Peyer's patch (tissue), 4 donors: Measurements from ENCODE around the gene CLEC20A. TPM values are rescaled to one million over a fixed set of nuclear protein-coding genes. Genes with fewer than 3 reads are reported as not detected.

Source experiments
- DNase-seq, 3 donors: peaks; one replicate each; pipeline ENCODE4 v3.0.0-alpha.2; 2017 to 2019
- H3K27ac ChIP-seq, 4 donors: fragments of 200-600 bp; sonication (generic); one replicate each; pipeline ENCODE4 v1.5.1; 2016 to 2019
- H3K27me3 ChIP-seq, 2 donors: fragments of 200-600 bp; sonication (generic); one replicate each; pipeline ENCODE4 v1.5.1; 2019
- H3K36me3 ChIP-seq, 3 donors: fragments of 200-600 bp; sonication (generic); one replicate each; pipeline ENCODE4 v1.5.1; 2016 to 2019
- H3K4me1 ChIP-seq, 4 donors: fragments of 200-600 bp; sonication (generic); one replicate each; pipeline ENCODE4 v1.5.1; 2016 to 2019
- H3K4me3 ChIP-seq, 4 donors: fragments of 200-600 bp; sonication (generic); 1 replicate in 3 of 4; 2 replicates in 1 of 4; pipeline ENCODE4 v1.5.1; 2016 to 2019; ENCODE audit warnings: mild to moderate bottlenecking in 1 of 4
- H3K9me3 ChIP-seq, 4 donors: fragments of 200-600 bp; sonication (generic); one replicate each; pipeline ENCODE4 v1.5.1; 2016 to 2019; ENCODE audit warnings: mild to moderate bottlenecking in 1 of 4
- CTCF ChIP-seq, 6 experiments: fragments of 450-650 bp in 4 of 6; fragments of 200-600 bp in 2 of 6; sonication (generic) in 1 of 6; IDR thresholded peaks; one replicate each; pipeline ENCODE4 v1.5.1; 2017 to 2019; ENCODE audit warnings: antibody characterized with exemption in 6 of 6, mild to moderate bottlenecking in 3 of 6, moderate library complexity in 1 of 6
- POLR2A ChIP-seq, 2 donors: fragments of 450-650 bp; IDR thresholded peaks; one replicate each; pipeline ENCODE4 v1.5.1; 2017; ENCODE audit warnings: antibody characterized with exemption in 2 of 2, mild to moderate bottlenecking in 2 of 2, moderate library complexity in 2 of 2
- total RNA-seq, 4 donors: library from RNA; depleted of rRNA; stranded (reverse); fragments of >200 nt; gene quantifications; one replicate each; pipeline ENCODE4 v1.1.0, GENCODE V29; 2016

The CLEC20A gene
- total RNA-seq, 4 donors from 2014 or later, result not detected

- peak in 1 of 2 donors; percentile 19 for TF ChIP-seq POLR2A (IDR thresholded peaks at IDR 0.05)
- no peak for TF ChIP-seq CTCF (IDR thresholded peaks at IDR 0.05)
- Histone ChIP-seq H3K9me3 (no peaks in the 10 kb centered on the region), H3K4me1 (peaks cover 0 to 24% (median 8%) of the 10 kb centered on the region in 4 donors), H3K27me3 (no peaks in the 10 kb centered on the region), H3K36me3 (no peaks in the 10 kb centered on the region), H3K27ac (peak overlapping the region in 3 of 4 donors; percentile 73 to 87 (median 86)), H3K4me3 (no peak overlapping the region)
- peak in 2 of 3 donors; percentile 85 to 86 for DNase-seq
These were observed 40.8 kb upstream of the CLEC20A start for GRCh38 chr1:178537382-178538090.

GRCh38 chr1:178536844-178537371 lies 40.1 kb upstream of the CLEC20A start:
- Histone ChIP-seq H3K4me1 (peaks cover 0 to 25% (median 7%) of the 10 kb centered on the region in 4 donors), H3K27me3 (no peaks in the 10 kb centered on the region), H3K9me3 (no peaks in the 10 kb centered on the region), H3K27ac (peak overlapping the region in 3 of 4 donors; percentile 73 to 87 (median 86)), H3K4me3 (no peak overlapping the region), H3K36me3 (no peaks in the 10 kb centered on the region)
- peak in 2 of 3 donors; percentile 81 to 89 for DNase-seq
- no peak for TF ChIP-seq CTCF (IDR thresholded peaks at IDR 0.05)
- TF ChIP-seq POLR2A (IDR thresholded peaks at IDR 0.05), result peak; percentile 50 to 58

GRCh38 chr1:178536329-178536728 lies 39.6 kb upstream of the CLEC20A start:
- no peak for DNase-seq
- Histone ChIP-seq H3K27me3 (no peaks in the 10 kb centered on the region), H3K9me3 (no peaks in the 10 kb centered on the region), H3K27ac (peak overlapping the region in 3 of 4 donors; percentile 52 to 87 (median 86)), H3K4me3 (no peak overlapping the region), H3K4me1 (peaks cover 0 to 23% (median 5%) of the 10 kb centered on the region in 4 donors), H3K36me3 (no peaks in the 10 kb centered on the region)
- no peak for TF ChIP-seq POLR2A (IDR thresholded peaks at IDR 0.05)
- TF ChIP-seq CTCF (IDR thresholded peaks at IDR 0.05), result no peak

- peaks cover 0 to 29% (median 5%) of the 10 kb centered on the region in 4 donors for H3K4me1 ChIP-seq
- no peak overlapping the region for H3K27ac ChIP-seq
- no peaks in the 10 kb centered on the region for H3K27me3 ChIP-seq
- DNase-seq, result no peak
- H3K36me3 ChIP-seq, result no peaks in the 10 kb centered on the region
- TF ChIP-seq CTCF (IDR thresholded peaks at IDR 0.05) (no peak), POLR2A (IDR thresholded peaks at IDR 0.05) (no peak)
- no peak overlapping the region for H3K4me3 ChIP-seq
- no peaks in the 10 kb centered on the region for H3K9me3 ChIP-seq
These were observed 37.5 kb upstream of the CLEC20A start for GRCh38 chr1:178534137-178534868.

GRCh38 chr1:178533121-178533946 lies 36.6 kb upstream of the CLEC20A start:
- H3K27ac ChIP-seq, result no peak overlapping the region
- peaks cover 0 to 25% (median 3%) of the 10 kb centered on the region in 4 donors for H3K4me1 ChIP-seq
- no peak for TF ChIP-seq POLR2A (IDR thresholded peaks at IDR 0.05)
- TF ChIP-seq CTCF (IDR thresholded peaks at IDR 0.05), result no peak
- no peaks in the 10 kb centered on the region for H3K27me3 ChIP-seq
- no peaks in the 10 kb centered on the region for H3K9me3 ChIP-seq
- H3K4me3 ChIP-seq, result no peak overlapping the region
- DNase-seq, result no peak
- H3K36me3 ChIP-seq, result no peaks in the 10 kb centered on the region
